Stimulated activated CD8-positive, alpha-beta memory T cell treated with anti-CD3 and anti-CD28 coated beads, Interleukin-12 subunit alpha, Interleukin-12 subunit beta, amount 100 ng/mL, for 1 hour (primary cell): ENCODE data around the gene TCTN2.
A peak's percentile ranks its signal among the peaks of the same experiment; 100 is the strongest.

Experiments used
- DNase-seq: peaks from one replicate; pipeline ENCODE4 v3.0.0-alpha.2; 2020; ENCODE audit warnings: low read depth

Gene TCTN2

DNA sequence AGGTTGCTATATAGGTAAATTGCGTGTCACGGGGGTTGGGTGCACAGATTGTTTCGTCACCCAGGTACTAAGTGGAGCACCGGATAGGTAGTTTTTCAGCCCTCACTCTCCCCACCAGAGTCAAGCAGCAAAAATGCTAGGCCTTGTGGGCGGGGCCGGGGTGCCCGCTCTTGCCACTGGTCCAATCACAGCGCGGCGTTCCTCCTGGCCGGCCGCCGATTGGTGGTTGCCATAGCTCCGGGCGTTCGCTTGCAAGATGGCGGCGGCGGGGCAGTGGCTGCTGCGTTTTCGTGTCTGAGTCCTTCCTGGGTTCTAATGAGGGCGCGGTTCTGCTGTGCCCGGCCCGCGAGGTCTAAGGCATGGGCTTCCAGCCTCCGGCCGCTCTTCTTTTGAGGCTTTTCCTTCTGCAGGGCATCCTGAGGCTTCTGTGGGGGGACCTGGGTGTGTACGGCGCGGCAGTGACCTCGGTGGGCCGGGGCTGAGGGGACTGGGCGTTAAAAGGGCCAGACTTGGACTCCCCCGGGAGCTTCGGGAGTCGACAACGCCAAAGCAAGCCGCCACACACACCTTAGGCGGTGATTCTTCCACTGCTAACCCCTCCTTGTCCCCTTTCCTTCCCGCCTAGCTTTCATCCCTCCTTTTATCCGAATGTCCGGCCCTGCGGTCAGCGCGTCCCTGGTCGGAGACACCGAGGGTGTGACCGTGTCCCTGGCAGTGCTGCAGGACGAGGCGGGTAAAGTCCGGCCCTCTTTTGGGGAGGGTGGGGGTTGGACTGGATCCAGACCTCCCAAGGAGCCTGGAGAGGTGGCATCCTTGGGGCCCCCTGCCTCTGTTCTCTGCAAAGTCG lies at the start of gene TCTN2:
TCTN2 (plus strand) TSS at position 232 of the 847 bp plus-strand sequence; CDS start at position 360, 128 bp downstream.
- peak; percentile 88 for DNase-seq

GRCh38 chr12:123621619-123622530 lies 49.0 kb upstream of the TCTN2 start:
- DNase-seq, result no peak

DNA sequence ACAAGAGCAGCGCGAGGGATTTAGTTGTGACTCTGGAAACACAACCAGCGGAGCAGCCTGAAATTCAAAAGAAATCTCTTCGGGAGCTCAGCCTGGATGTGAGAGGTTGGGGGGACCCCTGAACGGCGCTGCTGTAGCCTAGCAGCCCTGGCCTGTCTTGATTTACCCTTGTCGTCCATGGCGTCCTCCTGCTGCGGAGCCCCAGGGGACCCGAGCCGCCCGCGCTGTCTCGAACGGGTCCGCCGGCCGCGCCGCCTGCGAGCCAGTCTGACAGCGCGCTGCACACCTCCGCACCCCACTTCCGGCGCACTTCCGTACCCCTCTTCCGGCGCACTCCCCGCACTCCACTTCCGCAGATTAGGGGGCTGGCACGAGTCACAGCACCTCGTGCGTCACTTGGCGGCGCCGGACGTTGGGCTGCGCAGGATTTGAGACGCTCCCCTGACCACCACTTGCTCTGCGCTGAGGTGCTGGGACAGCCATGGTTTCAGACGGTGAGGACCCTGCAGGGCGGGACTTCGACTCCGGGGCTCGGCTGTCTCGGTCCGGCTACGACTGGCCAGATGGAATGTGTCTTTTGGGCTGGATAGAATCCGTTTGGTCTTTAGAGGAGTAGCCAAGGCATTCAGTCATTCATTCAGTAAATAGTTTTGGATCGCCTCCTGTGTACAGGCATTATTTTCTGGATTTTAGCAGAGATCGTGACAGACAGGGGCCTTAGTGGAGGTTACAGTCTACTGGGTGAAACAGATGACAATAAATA lies 37.4 kb upstream of the TCTN2 start, which contains the start of the genes EIF2B1 and GTF2H3:
EIF2B1 (minus strand) TSS at position 308 of the 763 bp plus-strand sequence; CDS start at position 179, 129 bp downstream.
GTF2H3 (plus strand) TSS at position 451 of the 763 bp plus-strand sequence; CDS start at position 482, 31 bp downstream.
- peak; percentile 94 for DNase-seq

DNA sequence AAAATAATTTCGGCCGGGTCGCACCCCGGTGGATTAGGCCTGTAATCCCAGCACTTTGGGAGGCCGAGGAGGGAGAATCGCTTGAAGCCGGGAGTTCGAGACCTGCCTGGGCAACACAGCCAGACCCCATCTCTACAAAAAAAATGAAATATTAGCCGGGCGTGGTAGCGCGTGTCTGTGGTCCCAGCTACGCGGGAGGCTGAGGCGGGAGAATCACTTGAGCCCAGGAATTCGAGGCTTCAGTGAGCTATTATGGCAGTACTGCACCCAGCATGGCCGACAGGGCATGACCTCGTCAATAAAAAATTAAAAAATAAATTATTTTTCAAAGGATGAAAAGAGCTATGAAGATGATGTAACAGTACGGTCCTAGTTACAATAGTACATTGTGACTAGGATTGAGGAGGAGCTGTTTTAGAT lies 36.8 kb upstream of the TCTN2 start:
- no peak for DNase-seq

DNA sequence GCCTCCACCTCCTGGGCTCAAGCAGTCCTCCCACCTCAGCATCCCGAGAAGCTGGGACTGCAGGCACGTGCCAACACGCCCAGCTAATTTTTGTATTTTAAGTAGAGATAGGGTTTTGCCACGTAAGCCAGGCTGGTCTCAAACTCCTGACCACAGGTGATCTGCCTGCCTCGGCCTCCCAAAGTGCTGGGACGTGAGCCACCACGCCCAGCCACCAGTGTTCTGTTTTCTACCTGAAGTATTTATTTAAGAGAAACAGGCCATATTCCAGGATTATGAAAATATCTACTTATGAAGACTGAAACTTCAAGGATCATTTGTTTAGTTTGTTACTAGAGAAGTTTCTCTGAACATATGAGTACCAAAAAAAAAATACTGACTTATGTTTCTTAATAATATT lies 27.0 kb upstream of the TCTN2 start:
- no peak for DNase-seq

GRCh38 chr12:123645380-123645779 lies 25.5 kb upstream of the TCTN2 start:
- DNase-seq, result no peak

DNA sequence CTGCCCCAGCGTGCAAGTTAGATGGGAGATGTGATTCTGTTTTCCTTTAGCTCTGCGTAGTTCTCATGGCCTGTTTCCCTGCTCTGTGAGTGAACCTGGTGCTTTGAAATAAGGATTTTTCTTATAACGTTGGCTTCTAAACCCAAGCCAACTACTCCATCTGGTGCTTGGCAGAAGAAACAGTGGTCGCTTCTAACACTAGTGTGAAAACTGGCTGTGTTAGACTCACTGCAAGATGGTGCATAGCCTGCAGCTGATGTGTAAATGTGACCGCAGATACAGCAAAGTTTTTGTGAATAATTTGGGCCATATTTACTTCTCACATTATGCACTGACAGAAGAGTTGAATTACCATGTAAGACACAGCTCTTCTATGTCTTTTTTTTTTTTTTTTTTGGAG lies 25.0 kb upstream of the TCTN2 start:
- no peak for DNase-seq

- DNase-seq, result no peak
These were observed 22.5 kb upstream of the TCTN2 start for GRCh38 chr12:123648401-123648800.

DNA sequence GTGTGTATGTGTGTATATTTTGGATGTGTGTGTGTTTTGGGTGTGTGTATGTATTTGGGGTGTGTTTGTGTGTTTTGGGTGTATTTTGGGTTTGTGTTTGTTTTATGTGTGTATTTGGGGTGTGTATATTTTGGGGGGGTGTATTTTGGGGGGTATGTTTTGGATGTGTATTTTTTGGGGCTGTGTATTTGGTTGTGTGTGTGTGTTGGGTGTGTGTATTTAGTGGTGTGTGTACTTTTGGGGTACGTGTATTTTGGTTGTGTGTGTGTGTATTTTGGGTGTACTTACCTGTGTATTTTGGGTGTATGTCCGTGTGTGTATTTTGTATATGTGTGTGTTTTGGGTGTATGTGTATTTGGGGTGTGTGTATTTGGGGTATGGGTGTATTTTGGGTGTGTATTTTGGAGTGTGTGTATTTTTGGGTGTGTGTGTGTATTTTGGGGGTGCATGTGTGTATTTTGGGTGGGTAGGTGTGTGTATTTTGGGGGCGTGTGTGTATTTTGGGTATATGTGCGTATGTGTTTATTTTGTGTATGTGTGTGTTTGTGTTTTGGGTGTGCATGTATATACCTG lies 16.7 kb upstream of the TCTN2 start:
- no peak for DNase-seq

DNA sequence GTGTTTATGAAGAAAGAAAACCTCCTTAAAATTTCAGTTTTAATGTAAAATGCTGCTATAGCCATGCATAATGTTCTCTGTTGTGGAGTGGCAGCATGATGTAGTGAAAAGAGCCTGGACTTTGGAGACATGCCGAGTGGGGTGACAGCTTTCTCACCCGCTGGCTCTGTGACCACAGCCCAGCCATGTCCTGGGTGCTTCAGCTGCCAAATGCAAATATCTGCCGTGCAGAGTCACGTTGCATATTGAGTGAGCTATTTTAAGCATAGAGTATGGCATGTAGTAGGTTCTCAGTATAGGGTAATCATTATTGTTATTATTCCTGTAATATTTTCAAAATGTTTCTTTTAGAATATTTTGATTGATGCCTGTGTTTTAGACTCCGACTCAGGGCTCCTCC lies 15.5 kb upstream of the TCTN2 start:
- DNase-seq, result no peak

DNA sequence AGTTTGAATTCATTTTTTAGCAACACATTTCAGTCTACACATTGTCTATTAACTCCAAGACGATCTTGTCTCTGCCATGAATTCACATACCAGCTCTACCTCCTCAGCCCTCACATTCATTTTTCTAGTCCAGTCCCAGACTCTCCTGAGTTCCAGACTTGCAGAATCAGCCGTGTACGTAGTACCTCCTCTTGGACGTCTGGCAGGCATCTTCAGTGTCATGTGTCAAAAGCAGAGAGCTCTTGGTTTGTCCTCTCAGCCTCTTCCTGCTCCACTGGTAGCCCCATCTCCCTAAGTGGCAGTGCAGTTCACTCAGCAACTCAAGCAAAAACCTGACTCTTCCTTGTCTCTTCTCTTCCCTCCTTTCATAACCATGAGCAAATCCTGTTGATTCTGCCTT lies 14.5 kb upstream of the TCTN2 start:
- DNase-seq, result no peak

DNA sequence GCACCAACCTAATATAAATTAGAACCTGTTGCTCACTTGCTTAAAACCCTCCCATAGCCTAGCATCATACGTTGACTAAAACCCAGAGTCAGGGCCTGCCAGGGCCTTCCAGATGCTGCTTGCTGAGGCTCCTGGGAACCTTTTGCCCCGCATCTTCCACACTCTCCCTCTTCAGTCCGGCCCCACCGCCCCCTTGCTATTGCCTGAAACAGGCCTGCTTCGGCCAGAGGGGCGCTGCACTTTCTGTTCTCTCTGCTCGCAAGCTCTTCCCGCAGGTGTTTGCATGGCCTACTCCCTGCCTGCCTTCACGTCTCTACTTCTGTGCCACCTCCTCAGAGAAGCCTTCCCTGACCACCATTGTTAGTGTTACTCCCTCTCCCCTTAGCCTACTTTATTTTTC lies 13.7 kb upstream of the TCTN2 start:
- DNase-seq, result no peak

DNA sequence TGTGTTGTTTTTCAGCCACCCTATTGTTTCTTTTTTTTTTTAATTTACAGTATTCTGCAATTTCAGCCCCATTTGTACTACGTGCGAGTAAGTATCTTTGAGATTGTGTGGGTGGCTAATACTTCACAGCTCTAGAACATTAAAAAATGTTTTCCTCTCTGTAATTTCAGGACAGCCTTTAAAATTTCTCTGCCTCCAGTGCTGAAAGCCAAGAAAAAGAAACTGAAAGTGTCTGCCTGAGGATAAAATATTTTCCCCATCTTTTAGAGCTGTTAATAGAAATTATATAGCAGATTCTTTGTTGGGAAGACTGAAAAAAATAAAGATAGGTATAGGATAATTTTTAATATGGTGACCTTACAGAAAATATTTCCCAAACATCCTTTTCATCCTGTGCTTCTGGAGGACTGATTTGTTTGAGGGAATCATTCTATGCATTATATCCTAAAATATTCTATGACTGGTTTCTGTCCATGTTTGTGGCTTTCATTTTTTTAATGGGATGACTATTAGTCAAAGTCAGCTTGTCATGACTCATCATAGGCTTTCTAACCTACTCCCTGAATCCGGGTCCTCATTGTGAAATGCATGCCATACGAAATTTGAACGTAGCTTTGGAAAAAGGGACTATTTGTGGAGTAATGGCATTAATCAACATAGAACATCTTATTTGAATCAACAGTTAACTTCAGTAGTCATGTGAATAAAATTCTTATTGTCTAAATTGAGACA lies 10.8 kb upstream of the TCTN2 start:
- DNase-seq, result no peak

DNA sequence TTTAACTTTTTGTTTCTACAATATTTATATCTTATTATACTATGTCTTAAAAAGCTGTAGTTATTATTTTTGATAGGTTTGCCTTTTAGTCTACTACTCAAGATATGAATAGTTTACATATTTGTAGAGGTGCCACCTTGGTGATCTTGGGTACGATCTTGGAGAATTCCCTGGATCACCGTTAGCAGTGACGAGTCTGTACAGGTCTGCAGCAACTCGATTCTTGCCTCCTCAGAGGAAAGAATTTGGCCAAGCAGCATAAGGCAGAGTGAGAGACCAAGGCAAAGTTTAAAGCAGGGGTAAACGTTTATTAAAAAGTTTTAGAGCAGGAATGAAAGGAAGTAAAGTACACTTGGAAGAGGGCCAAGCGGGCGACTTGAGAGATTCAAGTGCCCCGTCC lies 3.1 kb upstream of the TCTN2 start:
- no peak for DNase-seq

GRCh38 chr12:123671876-123672275 lies 963 bp downstream of the TCTN2 start:
- no peak for DNase-seq

DNA sequence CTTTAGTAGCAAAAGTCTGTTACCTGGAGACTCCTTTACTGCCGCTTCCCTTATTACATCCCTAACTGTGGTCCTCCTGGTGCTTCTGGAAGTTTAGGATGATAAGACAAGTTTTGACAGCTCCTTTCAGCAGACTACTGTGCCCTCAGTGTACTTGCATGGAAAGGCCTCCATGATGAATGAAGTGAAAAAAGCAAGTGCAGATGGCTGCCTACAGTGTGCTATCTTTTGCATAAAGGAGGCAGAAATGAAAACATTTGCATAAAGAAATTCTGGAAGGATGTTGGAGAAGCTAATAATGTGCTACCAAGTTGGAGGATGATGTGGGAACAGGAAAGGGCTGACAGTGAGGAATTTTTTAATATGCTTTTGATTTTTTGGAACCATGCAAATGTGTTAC lies 4.5 kb downstream of the TCTN2 start:
- DNase-seq, result no peak

- no peak for DNase-seq
These were observed 5.9 kb downstream of the TCTN2 start for GRCh38 chr12:123676616-123677320.

- no peak for DNase-seq
These were observed 8.1 kb downstream of the TCTN2 start for GRCh38 chr12:123678981-123679380.

DNA sequence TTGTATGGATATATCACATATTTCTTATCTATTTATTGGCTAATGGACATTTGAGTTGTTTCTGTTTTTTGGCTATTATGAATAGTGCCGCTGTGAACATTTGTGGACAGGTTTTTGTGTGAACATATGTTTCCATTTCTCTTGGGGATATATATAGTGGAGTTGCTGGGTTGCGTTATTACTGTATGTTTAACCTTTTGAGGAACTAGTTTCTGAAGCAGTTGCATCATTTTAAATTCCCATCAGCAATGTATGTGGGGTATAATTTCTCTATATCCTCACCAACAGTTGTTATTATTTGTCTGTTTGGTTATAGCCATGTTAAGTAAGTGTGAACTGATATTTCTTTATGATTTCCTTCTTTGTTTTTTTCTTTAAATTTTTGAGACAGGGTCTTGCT lies 10.7 kb downstream of the TCTN2 start:
- DNase-seq, result no peak

DNA sequence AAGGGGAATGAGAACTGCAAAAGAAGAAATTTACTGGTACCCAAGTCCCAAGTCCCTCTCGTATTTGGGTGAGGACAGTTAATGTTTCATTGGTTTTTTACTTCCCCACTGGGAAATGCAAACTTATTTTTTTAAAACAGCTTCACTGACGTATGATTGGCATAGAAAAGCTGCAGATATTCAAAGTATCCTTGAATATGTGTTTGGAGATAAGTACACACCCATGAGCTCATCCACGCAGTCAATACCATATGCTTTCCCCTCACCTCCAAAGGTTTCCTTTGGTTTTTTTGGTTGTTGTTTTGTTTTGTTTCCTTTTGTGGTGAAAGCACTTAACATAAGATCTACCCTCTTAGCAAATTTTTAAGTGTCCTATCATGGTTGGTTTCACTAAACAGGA lies 13.1 kb downstream of the TCTN2 start:
- DNase-seq, result no peak
